Occipital lobe (tissue), 2 donors: ENCODE results near the gene PRKACB. TPM values are rescaled to one million over a fixed set of nuclear protein-coding genes. Genes with fewer than 3 reads are reported as not detected.

Experiments used
- DNase-seq: peaks from one replicate; lab custom pipeline; 2025; lab: John Stamatoyannopoulos, UW
- total RNA-seq: library from RNA; depleted of rRNA; stranded (reverse); fragments of >200 nt; gene quantifications from one replicate; pipeline ENCODE4 v1.2.3, GENCODE V29; 2014

PRKACB gene
- total RNA-seq, 1 donor from 2014 or later, result 1,070 TPM

GRCh38 chr1:84155517-84155916 lies 11.4 kb downstream of the PRKACB start:
- DNase-seq, result no peak

- DNase-seq, result no peak
These were observed 12.1 kb downstream of the PRKACB start for GRCh38 chr1:84156210-84156621.

- no peak for DNase-seq
These were observed 15.6 kb downstream of the PRKACB start for GRCh38 chr1:84159533-84160240.

- DNase-seq, result no peak
These were observed 18.2 kb downstream of the PRKACB start for GRCh38 chr1:84162295-84162694.

- no peak for DNase-seq
These were observed 19.3 kb downstream of the PRKACB start for GRCh38 chr1:84163123-84163931.

GRCh38 chr1:84164161-84164560 lies 20.1 kb downstream of the PRKACB start:
- no peak for DNase-seq

- DNase-seq, result no peak
These were observed 20.5 kb downstream of the PRKACB start for GRCh38 chr1:84164567-84165021.

GRCh38 chr1:84165601-84166000 lies 21.5 kb downstream of the PRKACB start:
- no peak for DNase-seq

- DNase-seq, result no peak
These were observed 22.7 kb downstream of the PRKACB start for GRCh38 chr1:84166797-84167196.

GRCh38 chr1:84168783-84169182 lies 24.7 kb downstream of the PRKACB start:
- DNase-seq, result no peak

- DNase-seq, result no peak
These were observed 26.1 kb downstream of the PRKACB start for GRCh38 chr1:84170171-84170570.

GRCh38 chr1:84171481-84171880 lies 27.4 kb downstream of the PRKACB start:
- DNase-seq, result no peak

GRCh38 chr1:84174051-84174556 lies 30.0 kb downstream of the PRKACB start:
- DNase-seq, result no peak

GRCh38 chr1:84181350-84182005 lies 37.4 kb downstream of the PRKACB start:
- DNase-seq, result no peak

- no peak for DNase-seq
These were observed 46.4 kb downstream of the PRKACB start for GRCh38 chr1:84190455-84190854.

GRCh38 chr1:84192681-84193080 lies 48.6 kb downstream of the PRKACB start:
- DNase-seq, result no peak

- DNase-seq, result no peak
These were observed 54.8 kb downstream of the PRKACB start for GRCh38 chr1:84198832-84199231.

GRCh38 chr1:84199257-84199656 lies 55.2 kb downstream of the PRKACB start:
- no peak for DNase-seq

GRCh38 chr1:84202126-84202525 lies 58.1 kb downstream of the PRKACB start:
- DNase-seq, result no peak

GRCh38 chr1:84206375-84206774 lies 62.3 kb downstream of the PRKACB start:
- DNase-seq, result no peak

- no peak for DNase-seq
These were observed 64.9 kb downstream of the PRKACB start for GRCh38 chr1:84208935-84209334.
